ENCODE data around the gene MCOLN1. TPM values are rescaled to one million over a fixed set of nuclear protein-coding genes. Genes with fewer than 3 reads are reported as not detected.

MCOLN1 gene
- total RNA-seq, 1 experiment from 2014 or later, result 28.4 TPM

DNA sequence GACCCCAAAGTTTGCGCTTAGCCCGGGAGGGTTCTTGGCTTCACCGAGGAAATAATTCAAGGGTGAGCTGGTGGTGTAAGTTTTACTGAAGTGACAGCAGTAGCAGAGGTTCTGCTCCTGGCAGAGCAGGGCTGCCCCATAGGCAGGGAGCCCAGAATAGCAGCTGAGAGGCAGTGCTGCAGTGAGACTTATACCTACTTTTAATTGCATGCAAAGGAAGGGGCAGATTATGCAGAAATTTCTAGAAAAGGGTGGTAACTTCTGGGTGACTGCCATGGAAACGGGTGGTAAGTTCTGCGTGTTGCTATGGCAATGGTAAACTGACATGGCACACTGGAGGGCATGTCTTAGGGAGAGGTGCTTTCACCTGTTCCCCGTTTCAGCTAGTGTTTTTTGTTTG lies 55.7 kb downstream of the MCOLN1 start:
- ChIA-PET CTCF (interaction anchor here (2.0 kb wide), 1 partner anchor 10 kb away, joined by 11 read pairs; no protein-coding TSS in a partner anchor), POLR2A (ENCODE audit: low non-redundant PET) (no interaction called here)
- Histone ChIP-seq H3K27ac (ENCODE audit: low read depth, low read length, poor library complexity, severe bottlenecking) (no peak overlapping the region), H3K4me3 (ENCODE audit: low read depth, low read length, poor library complexity, severe bottlenecking) (no peak overlapping the region), H3K4me1 (ENCODE audit: insufficient read depth, low read length, poor library complexity, severe bottlenecking) (no peaks in the 10 kb centered on the region), H3K36me3 (ENCODE audit: insufficient read depth, low read length, poor library complexity, severe bottlenecking) (no peaks in the 10 kb centered on the region), H3K27me3 (replicated peaks; ENCODE audit: insufficient read depth, low read depth, low read length, poor library complexity) (peaks cover 13% of the 10 kb centered on the region), H3K9me3 (ENCODE audit: low read depth, low read length, poor library complexity, severe bottlenecking) (no peaks in the 10 kb centered on the region)
- BruUV-seq (replicated peaks), result no TSS peak
- intact Hi-C loops (cut with micrococcal nuclease; ENCODE audit: unreplicated experiment), result no loop called here
- no peak for DNase-seq (ENCODE audit: low spot score)
- TF ChIP-seq, protein P1, sequence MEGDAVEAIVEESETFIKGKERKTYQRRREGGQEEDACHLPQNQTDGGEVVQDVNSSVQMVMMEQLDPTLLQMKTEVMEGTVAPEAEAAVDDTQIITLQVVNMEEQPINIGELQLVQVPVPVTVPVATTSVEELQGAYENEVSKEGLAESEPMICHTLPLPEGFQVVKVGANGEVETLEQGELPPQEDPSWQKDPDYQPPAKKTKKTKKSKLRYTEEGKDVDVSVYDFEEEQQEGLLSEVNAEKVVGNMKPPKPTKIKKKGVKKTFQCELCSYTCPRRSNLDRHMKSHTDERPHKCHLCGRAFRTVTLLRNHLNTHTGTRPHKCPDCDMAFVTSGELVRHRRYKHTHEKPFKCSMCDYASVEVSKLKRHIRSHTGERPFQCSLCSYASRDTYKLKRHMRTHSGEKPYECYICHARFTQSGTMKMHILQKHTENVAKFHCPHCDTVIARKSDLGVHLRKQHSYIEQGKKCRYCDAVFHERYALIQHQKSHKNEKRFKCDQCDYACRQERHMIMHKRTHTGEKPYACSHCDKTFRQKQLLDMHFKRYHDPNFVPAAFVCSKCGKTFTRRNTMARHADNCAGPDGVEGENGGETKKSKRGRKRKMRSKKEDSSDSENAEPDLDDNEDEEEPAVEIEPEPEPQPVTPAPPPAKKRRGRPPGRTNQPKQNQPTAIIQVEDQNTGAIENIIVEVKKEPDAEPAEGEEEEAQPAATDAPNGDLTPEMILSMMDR (conservative IDR thresholded peaks at IDR 0.05; ENCODE audit: low read depth, low read length), result no peak
- TF ChIP-seq EZH2 (IDR thresholded peaks at IDR 0.05; ENCODE audit: borderline replicate concordance, low read depth, low read length, poor library complexity, severe bottlenecking), result no peak

DNA sequence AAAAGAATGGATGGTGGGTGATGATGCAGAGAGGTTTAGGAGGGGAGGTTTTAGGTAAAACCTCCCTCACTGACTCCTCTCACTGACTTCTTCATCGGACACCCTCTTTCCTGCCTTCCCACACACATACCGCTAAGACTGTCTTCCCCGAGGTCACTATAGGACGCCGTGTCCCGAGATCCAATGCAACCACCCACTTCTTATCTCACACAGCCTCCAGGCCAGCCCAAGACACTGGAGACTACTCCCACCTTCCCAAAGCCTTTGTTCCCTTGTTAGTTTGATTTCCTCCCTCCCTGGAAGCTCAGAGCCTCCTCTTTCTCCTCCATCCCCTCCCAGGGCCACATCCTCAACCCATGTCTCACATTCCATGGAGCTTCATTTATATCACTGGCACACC lies 56.8 kb downstream of the MCOLN1 start:
- H3K9me3 ChIP-seq (ENCODE audit: low read depth, low read length, poor library complexity, severe bottlenecking), result no peaks in the 10 kb centered on the region
- H3K36me3 ChIP-seq (ENCODE audit: insufficient read depth, low read length, poor library complexity, severe bottlenecking), result no peaks in the 10 kb centered on the region
- H3K4me3 ChIP-seq (ENCODE audit: low read depth, low read length, poor library complexity, severe bottlenecking), result no peak overlapping the region
- no peak for DNase-seq (ENCODE audit: low spot score)
- no TSS peak for BruUV-seq (replicated peaks)
- CTCF ChIA-PET, result interaction anchor here (2.0 kb wide), 1 partner anchor 11 kb away, joined by 11 read pairs; no protein-coding TSS in a partner anchor
- POLR2A ChIA-PET (ENCODE audit: low non-redundant PET), result no interaction called here
- intact Hi-C loops (cut with micrococcal nuclease; ENCODE audit: unreplicated experiment), result no loop called here
- H3K27me3 ChIP-seq (replicated peaks; ENCODE audit: insufficient read depth, low read depth, low read length, poor library complexity), result peaks cover 13% of the 10 kb centered on the region
- no peak overlapping the region for H3K27ac ChIP-seq (ENCODE audit: low read depth, low read length, poor library complexity, severe bottlenecking)
- H3K4me1 ChIP-seq (ENCODE audit: insufficient read depth, low read length, poor library complexity, severe bottlenecking), result no peaks in the 10 kb centered on the region
- TF ChIP-seq, protein P1 (conservative IDR thresholded peaks at IDR 0.05; ENCODE audit: low read depth, low read length), result no peak
- TF ChIP-seq EZH2 (IDR thresholded peaks at IDR 0.05; ENCODE audit: borderline replicate concordance, low read depth, low read length, poor library complexity, severe bottlenecking), result no peak

DNA sequence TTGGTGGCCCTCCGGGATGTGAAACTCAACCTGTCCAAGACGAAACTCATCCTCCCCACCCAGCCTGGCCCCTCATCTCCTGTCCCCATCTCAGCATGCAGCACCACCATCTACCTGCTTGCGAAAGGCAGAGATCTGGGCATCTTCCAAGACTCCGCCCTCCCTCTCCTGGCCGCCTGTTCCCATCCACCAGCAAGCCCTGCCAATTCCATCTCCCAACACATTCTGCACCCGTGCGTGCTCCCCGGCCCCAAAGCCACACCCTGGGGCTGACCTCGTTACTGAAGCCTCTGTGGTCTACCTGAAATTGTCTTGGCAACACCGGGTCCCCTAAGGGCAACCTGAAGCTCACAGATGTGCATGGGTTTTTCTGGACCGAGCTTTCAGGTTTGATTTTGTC lies 60.0 kb downstream of the MCOLN1 start:
- ChIA-PET POLR2A (ENCODE audit: low non-redundant PET) (interaction anchor here (0.6 kb wide), 1 partner anchor 338 kb away, joined by 11 read pairs; the partner anchor contains the start of gene SNAPC2), CTCF (no interaction called here)
- H3K27me3 ChIP-seq (replicated peaks; ENCODE audit: insufficient read depth, low read depth, low read length, poor library complexity), result peaks cover 30% of the 10 kb centered on the region

More for the DNA sequence above, 60.0 kb downstream of the MCOLN1 start:
- Histone ChIP-seq H3K4me3 (ENCODE audit: low read depth, low read length, poor library complexity, severe bottlenecking) (no peak overlapping the region), H3K9me3 (ENCODE audit: low read depth, low read length, poor library complexity, severe bottlenecking) (no peaks in the 10 kb centered on the region), H3K27ac (ENCODE audit: low read depth, low read length, poor library complexity, severe bottlenecking) (no peak overlapping the region), H3K36me3 (ENCODE audit: insufficient read depth, low read length, poor library complexity, severe bottlenecking) (no peaks in the 10 kb centered on the region), H3K4me1 (ENCODE audit: insufficient read depth, low read length, poor library complexity, severe bottlenecking) (no peaks in the 10 kb centered on the region)
- no peak for DNase-seq (ENCODE audit: low spot score)
- TF ChIP-seq, protein P1 (conservative IDR thresholded peaks at IDR 0.05; ENCODE audit: low read depth, low read length), result no peak
- no peak for TF ChIP-seq EZH2 (IDR thresholded peaks at IDR 0.05; ENCODE audit: borderline replicate concordance, low read depth, low read length, poor library complexity, severe bottlenecking)
- BruUV-seq (replicated peaks), result no TSS peak
- intact Hi-C loops (cut with micrococcal nuclease; ENCODE audit: unreplicated experiment), result no loop called here

Other genes starting within 250 kb of the MCOLN1 start
- 12.9 and 15.5 TPM in 2 replicates for gene INSR, start 228.2 kb upstream of the MCOLN1 start, total RNA-seq (2021)
- 33.4 and 34.9 TPM in 2 replicates for gene ARHGEF18, start 173.7 kb upstream of the MCOLN1 start, total RNA-seq (2021)
- 1.1 and 1.9 TPM in 2 replicates for gene PEX11G, start 33.6 kb upstream of the MCOLN1 start, total RNA-seq (2021)
- 44.1 and 48.2 TPM in 2 replicates for gene ZNF358, start 6.5 kb upstream of the MCOLN1 start, total RNA-seq (2021)
- 70.4 and 73.9 TPM in 2 replicates for gene PNPLA6, start 13.1 kb downstream of the MCOLN1 start, total RNA-seq (2021)
- gene CAMSAP3, start 73.2 kb downstream of the MCOLN1 start, total RNA-seq (2021), result 1.2 and 3.4 TPM in 2 replicates
- 46.8 and 50.4 TPM in 2 replicates for gene XAB2, start 106.9 kb downstream of the MCOLN1 start, total RNA-seq (2021)
- gene PET100, start 107.2 kb downstream of the MCOLN1 start, total RNA-seq (2021), result 129 and 130 TPM in 2 replicates
- not detected in 2 replicates for gene PCP2, start 111.1 kb downstream of the MCOLN1 start, total RNA-seq (2021)
- 49.8 and 60.0 TPM in 2 replicates for gene STXBP2, start 114.5 kb downstream of the MCOLN1 start, total RNA-seq (2021)
- gene RETN, start 146.4 kb downstream of the MCOLN1 start, total RNA-seq (2021), result not detected in 2 replicates
- gene MCEMP1, start 154.5 kb downstream of the MCOLN1 start, total RNA-seq (2021), result 4.0 and 4.1 TPM in 2 replicates
- gene TRAPPC5, start 158.2 kb downstream of the MCOLN1 start, total RNA-seq (2021), result 105 and 107 TPM in 2 replicates
- gene FCER2, start 179.5 kb downstream of the MCOLN1 start, total RNA-seq (2021), result not detected in 2 replicates
- not detected in 2 replicates for gene CLEC4G, start 209.5 kb downstream of the MCOLN1 start, total RNA-seq (2021)
- gene CD209, start 224.9 kb downstream of the MCOLN1 start, total RNA-seq (2021), result not detected in 2 replicates
- not detected in 2 replicates for gene CLEC4M, start 240.6 kb downstream of the MCOLN1 start, total RNA-seq (2021)

All from A673 (cell line).